ENCODE measurements around the gene NR0B2.
"Not testable (repeated sequence)": the region's sequence is repeated elsewhere in the genome, so short reads cannot be mapped to it uniquely, and the experiment has no call there.

The NR0B2 gene, protein sequence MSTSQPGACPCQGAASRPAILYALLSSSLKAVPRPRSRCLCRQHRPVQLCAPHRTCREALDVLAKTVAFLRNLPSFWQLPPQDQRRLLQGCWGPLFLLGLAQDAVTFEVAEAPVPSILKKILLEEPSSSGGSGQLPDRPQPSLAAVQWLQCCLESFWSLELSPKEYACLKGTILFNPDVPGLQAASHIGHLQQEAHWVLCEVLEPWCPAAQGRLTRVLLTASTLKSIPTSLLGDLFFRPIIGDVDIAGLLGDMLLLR

DNA sequence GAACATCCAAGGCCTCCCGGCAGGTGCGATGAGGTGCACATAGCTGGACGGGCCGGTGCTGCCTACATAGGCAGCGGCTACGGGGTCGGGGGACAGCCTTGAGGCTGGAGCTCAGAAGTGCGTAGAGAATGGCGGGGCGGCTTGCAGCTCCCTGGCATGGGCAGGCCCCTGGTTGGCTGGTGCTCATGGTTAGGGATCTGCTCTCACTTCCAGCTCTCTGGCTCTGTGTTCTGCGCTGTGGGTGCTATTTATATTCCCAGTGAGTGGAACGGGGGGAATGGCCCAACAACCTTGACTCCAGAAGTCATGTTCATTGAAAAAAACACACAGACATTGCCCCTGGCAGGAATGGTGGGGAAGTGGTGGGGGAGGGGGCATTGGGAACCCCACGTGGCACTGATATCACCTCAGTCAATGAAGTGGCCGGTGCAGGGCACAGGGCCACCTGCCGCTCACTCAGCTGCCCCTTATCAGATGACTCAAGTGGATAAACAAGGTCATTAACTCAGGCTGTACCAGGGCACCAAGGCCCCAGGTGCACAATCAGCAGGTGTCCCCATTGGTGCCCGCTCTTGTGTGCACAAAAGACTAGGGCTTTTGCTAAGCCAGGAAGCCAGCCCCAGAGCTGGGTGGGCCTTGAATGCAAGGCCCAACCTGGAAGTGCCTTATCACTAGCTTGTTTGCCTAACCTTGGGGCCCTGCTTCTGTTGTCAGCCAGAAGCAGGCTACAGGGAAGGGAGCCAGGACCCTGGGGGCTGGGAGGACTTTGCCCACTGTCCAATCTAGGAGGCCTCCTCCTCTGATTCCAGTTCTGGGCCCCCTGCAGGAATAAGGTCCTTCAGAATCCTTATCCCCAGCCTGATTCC lies at the start of gene NR0B2:
TSS of gene NR0B2 (minus strand) at position 222 of the 866 bp plus-strand sequence. CDS start at position 187, 35 bp downstream.
- DNase-seq (ENCODE audit: low read depth), result no peak

DNA sequence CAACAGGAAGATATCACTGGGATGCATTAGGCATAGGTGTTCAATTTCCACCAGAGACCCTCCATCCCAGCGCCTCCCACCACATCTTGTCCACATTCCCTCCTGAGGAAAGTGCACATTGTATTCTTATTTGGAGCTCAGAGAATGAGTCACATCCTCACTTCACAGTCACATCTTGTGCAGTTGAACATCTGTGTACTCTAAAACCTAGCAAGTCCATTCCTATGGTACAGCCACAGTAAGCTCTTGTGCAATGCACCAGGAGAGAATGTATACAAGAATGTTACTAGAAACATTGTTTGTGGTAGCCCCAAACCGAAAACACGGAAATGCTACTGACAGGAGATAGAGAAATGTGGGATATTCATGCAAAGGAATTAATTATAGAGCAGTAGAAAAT lies 48.1 kb upstream of the NR0B2 start:
- peak; percentile 88 for DNase-seq (ENCODE audit: low read depth)

DNA sequence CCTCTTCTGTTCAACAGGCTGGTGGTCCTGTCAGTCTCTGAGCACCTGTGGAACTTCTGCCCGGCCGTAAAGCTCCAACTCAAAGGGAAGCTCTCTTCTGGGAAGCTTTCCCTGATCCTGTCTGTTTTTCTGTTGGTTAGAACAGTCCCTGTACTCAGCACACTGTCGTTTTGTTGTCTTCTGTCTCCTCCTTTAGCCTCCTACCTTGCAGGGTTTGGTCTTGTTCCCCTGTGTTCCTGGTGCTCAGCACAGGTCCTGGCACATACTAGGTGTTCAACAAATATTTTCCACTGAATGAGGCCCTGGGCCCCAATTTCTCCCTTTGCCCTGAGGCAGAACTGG lies 46.8 kb upstream of the NR0B2 start:
- DNase-seq (ENCODE audit: low read depth), result no peak

DNA sequence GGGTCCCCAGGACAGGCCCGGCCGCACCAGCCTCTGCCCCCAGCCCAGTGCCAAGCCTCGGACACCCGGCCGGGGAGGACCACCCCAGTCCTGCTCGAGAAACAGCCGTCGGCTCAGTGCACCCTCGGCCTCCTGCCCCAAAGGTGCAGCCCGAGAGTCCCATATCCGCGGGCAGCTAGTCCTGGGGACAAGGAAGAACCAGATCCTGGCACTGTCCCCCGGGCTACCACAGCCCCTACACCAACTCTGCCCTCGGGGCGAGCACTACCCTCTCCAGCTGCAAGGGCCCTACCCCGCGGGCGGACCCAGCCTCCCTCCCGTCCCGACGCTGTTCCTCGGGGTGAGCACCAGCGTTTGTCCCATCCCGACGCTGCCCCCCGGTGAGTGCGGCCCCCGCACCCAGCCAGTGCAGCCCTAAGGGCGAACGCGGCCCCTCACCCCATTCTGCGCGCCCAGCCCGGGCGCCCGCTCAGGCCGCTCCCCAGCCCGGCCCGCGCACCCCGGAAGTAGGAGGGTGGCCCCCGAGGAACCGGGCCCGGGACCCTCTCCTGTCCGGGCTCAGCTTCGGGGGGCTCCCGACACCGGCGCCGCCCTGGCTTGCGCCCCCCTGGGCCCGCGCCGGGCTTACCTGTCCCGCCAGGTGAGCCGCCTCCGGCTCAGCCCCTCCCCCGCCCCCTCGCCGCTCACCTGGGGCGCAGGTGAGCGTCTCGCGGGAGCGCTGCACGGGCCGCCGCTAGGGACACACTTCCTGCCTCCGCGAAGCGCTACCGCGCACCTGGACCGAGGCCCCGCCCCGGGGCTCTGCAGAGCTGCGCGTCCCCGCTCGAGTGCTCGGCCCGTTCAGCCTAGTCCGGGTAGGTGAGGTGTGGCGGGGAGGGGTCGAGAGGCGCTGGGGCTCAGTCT lies 46.2 kb upstream of the NR0B2 start, which contains the start of gene KDF1:
TSS of gene KDF1 (minus strand) at position 747 of the 903 bp plus-strand sequence. CDS start 8,088 bp downstream, outside the sequence.
- no peak for DNase-seq (ENCODE audit: low read depth)

DNA sequence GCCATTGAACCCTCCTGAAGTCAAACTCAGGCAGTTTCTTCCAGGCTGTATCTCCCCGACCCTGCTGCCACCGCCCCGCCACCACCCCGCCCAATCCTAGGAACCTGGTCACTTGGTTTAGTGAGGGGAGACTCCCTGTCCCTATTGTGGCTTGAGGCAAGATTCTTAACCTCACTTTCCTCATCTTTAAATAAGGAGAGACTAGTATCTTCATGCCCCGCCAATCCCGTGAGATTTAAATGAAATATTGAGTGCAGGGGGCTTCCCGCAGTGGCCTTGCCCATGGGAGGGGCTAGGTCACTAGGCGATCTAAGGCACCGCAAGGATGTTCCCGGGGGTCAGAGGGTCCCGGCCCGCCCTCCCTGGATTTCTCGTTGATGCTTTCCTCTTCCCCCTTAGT lies 45.5 kb upstream of the NR0B2 start:
- DNase-seq (ENCODE audit: low read depth), result no peak

DNA sequence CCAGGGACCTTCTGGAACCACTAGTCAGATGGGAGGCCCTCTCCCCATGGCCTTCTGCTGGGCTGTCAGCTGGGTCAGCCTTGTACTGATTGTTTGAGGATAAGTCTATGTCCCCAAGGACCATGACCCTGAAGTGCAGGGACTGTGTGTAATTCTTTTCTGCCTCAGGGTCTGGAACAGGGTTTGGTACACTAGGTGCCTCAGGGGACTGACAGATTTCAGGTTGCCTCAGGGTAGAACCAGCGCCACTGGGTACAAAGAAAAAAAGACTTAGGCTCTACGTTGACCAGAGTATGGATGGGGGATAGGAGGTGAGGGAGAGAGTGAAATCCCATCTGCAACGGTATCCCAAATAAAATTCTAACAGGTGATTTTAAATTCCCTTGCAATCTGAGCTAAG lies 43.5 kb upstream of the NR0B2 start:
- DNase-seq (ENCODE audit: low read depth), result no peak

DNA sequence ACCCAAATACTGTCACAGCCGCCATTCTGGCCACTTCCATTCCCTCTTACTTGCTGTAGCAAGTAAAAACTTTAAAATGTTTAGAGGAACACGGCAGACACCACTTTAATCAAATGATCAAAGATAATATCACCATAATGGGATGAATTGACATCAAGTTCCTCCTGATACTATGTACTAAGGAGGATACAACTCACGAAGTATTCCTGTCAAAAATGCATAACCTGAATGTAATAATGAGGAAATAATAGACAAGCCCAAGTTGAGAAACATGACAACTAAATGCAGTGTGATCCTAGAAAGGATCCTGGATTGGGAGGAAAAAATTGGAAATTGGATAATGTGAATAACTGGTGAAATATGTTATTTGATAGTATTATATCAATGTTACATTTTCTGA lies 42.5 kb upstream of the NR0B2 start:
- DNase-seq (ENCODE audit: low read depth), result no peak

DNA sequence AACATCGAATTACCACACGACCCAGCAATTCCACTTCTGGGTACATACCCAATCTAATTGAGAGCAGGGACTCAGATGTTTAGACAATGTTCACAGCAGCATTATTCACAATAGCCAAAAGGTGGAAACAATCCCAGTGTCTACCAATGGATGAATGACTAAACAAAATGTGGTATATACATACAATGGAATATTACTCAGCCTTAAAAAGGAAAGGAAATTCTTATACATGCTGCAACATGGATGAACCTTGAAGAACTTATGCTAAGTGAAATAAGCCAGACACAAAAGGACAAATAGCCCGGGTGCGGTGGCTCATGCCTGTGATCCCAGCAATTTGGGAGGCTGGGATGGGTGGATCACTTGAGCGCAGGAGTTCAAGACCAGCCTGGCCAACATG lies 39.6 kb upstream of the NR0B2 start:
- no peak for DNase-seq (ENCODE audit: low read depth)

DNA sequence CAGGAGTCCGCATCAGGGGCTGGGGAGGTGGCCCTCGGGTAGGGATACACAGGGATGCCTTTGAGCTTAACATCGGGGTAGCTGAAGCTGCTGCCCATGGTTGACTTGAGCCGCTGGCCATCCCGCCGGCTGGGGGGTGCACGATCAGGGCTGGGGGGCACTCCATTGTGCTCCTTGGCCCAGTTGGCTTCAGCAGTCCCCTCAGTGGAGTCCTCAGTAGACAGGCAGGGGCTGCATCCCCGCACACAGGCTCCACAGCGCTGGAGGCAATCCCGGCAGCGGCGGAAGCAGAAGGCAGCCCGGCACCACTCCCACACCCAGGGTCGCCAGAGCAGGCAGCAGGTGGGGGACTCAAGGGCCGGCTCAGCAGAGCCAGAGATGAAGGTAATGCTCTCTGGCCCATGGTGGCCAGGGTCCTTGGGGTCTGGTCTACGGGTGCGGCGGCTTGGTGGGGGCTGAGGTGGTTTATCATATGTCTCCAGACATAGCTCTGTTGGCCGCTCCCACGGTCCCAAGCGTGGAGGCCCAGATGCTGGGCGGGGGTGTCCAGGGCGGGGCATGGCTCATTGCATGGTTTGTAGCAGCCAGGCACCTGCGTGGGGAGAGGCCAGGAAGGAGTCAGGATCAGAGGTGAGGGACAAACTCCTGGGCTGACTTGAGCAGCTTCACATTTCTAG lies 38.2 kb upstream of the NR0B2 start:
- DNase-seq (ENCODE audit: low read depth), result no peak

DNA sequence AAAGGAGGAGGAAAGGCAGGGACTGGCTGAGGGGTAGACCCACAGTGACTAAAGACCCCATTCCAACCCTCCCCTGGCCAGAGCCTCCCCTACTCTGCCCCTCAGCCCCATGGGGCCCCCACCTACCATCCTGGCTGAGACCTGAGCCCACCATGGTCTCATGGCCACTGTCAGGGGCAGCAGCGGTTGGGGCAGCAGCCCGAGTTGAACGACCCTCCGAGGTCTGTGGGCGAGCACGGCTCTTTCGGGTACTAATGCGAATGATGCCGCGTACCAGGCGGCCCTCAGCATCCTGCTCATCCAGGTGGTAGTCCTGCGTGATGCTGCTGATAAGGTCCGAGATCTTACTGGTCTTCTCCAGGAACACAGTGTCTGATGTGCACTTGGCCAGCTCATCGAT lies 37.4 kb upstream of the NR0B2 start:
- no peak for DNase-seq (ENCODE audit: low read depth)

DNA sequence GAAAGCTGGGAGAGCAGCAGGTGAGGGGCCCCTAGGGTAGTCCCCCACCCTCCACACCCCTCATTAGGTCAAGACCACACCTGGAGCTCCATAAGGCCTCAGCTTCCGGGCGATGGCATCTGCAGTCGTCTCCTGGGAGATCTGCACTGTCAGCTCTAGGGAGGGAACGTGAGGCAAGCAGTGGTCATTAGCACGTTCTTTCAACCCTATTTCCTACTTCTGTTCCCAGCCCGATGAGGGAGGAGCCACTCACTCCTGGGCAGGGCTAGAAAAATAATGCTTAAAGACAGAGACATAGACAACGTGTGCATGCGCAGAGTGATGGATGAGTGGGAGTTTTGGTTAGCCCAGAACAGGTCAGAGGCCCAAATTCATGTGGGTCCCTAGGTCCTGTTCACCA lies 36.8 kb upstream of the NR0B2 start:
- DNase-seq (ENCODE audit: low read depth), result no peak

DNA sequence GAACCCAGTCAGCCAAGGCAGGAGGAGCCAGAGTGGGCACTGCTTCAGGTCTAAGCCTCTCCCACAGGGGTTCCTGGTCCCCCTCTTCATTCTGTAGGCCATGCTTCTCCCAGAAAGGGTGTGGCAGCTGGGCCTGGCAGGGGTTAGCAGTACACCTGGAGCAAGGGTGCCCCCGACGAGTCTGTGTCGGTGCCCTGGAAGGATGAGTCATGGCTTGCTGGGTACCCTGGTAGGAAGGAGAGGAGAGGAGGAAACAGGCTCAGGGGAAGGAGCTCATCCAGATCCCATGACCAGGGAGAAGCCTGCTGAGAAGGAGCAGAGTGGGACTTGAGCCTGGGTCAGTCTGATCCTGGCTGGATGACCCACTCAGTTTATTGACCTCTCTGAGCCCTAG lies 36.1 kb upstream of the NR0B2 start:
- DNase-seq (ENCODE audit: low read depth), result no peak

DNA sequence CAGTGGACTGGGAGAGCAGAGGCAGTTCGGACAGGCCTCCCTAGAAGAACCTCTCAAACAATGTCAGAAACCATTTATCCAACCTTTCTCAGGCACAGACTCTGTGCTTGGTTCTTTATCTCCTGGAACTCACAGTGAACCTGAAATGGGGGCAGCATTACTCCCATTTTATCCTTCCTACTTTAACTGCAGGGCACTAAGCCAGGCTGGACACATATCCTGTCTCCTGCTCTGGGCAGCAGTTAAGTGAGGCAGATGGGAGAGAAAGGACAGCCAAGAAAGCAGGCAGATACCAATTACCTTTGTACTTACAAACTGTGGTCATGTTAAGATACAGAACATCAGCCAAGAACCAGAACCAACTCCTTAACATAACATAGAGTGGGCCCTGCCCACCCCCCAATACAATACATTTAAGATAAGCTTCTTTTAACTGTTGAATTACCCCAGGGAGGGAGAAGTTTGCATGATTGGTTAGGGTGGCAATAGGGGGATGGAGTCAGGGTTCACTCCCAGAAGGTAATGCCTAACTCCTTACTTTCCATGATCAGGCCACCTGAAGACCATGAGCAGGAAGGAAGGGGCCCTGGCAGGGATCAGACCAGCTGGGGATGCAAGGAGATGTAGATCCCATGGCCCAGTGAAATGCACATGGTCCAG lies 35.6 kb upstream of the NR0B2 start:
- no peak for DNase-seq (ENCODE audit: low read depth)

DNA sequence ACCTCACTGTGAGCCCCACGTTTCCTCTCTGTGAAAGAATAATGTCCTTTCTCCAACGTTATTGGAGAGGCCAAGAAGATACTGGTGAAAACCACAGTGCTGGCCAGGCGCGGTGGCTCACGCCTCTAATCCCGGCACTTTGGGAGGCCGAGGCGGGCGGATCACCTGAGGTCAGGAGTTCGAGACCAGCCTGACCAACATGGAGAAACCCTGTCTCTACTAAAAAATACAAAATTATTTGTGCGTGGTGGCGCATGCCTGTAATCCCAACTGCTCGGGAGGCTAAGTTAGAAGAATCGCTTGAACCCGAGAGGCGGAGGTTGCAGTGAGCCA lies 34.9 kb upstream of the NR0B2 start:
- not testable (repeated sequence) for DNase-seq (ENCODE audit: low read depth)

DNA sequence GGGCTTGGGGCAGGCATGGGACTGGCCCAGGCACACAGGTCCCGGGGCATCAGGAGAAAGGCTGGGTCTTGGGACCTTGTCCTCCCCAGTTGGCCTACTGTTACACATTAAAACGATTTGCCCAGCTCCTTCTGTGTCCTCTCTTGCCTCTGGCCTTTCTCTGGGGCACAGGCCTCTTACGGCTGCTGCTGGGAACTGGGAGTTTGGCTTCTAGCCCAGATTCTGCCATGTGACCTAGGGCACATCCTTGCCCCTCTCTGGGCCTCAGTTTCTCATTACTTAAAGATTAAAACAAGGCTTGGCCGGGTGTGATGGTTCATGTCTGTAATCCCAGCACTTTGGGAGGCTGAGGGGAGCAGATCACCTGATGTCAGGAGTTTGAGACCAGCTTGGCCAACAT lies 32.5 kb upstream of the NR0B2 start:
- no peak for DNase-seq (ENCODE audit: low read depth)

DNA sequence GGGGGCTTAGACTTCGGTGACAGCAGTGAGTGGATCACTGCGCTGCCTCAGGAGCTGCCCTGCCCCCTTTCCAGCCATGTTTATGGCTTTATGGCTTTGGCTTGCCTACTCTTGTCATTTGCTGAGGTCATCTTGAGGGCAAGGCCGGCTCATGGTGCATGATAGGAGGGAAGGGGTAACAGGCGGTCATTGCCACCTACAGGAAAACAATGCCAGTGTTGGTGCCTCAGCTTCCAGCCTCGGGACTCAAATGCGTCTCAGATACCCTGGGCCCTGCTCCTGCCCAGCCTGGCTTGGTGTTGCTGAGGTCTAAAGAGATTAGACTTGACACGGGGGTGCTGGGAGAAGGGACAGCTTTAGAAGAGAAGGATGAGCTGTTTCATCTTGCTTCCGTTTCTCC lies 32.0 kb upstream of the NR0B2 start:
- no peak for DNase-seq (ENCODE audit: low read depth)

DNA sequence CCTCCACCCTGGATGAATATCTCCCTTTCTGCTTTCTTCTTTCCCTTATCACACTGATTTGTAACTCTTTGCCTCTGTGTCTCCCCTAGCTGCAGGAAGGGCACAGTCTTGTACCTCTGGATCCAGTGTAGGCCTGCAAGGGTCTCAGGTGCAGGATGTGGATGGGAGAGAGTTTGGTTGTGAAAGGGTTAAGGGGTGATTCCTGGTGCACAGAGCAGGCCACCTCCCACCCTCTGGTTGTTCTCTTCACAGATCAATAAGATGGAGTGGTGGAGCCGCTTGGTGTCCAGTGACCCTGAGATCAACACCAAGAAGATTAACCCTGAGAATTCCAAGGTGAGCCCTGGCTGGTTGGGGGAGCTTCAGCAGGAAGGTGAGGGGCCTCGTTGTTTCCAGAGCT lies 31.4 kb upstream of the NR0B2 start:
- DNase-seq (ENCODE audit: low read depth), result no peak

DNA sequence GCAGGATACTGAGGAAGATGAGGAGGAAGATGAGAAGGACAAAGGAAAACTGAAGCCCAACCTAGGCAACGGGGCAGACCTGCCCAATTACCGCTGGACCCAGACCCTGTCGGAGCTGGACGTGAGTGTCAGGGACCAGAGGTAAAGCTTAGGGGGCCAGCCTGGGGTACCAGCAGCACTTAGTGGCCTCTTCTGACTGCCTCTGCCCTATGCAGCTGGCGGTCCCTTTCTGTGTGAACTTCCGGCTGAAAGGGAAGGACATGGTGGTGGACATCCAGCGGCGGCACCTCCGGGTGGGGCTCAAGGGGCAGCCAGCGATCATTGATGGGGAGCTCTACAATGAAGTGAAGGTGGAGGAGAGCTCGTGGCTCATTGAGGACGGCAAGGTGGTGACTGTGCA lies 28.9 kb upstream of the NR0B2 start:
- DNase-seq (ENCODE audit: low read depth), result no peak

DNA sequence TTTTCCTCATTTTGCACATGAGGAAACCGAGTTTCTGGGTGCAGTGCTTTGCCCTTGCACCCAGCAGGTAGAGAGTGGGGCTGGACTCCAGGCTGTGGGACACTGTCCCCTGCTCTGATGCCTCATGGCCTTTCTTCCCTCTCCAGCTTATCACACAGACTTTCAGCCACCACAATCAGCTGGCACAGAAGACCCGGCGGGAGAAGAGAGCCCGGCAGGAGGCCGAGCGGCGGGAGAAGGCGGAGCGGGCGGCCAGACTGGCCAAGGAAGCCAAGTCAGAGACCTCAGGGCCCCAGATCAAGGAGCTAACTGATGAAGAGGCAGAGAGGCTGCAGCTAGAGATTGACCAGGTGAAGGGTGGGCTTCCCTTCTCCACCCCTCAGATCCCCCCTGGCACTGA lies 27.5 kb upstream of the NR0B2 start:
- no peak for DNase-seq (ENCODE audit: low read depth)

DNA sequence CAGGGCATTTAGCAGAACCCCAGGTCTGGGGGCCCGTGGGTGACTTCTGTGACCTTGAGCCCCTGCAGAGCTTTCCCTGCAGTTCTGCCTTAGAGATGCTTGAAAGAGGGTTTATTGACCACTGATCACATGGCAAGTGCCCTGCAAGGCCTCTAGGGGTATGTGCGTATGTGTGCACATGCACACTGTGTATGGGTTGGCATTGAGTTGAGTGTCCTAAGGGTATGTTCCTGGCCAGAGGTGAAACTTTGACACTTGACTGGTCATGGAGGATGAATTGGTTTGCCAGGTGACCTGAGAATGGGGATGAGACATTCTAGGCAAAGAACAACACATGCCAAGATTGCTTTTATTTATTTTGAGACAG lies 24.9 kb upstream of the NR0B2 start:
- DNase-seq (ENCODE audit: low read depth), result no peak

DNA sequence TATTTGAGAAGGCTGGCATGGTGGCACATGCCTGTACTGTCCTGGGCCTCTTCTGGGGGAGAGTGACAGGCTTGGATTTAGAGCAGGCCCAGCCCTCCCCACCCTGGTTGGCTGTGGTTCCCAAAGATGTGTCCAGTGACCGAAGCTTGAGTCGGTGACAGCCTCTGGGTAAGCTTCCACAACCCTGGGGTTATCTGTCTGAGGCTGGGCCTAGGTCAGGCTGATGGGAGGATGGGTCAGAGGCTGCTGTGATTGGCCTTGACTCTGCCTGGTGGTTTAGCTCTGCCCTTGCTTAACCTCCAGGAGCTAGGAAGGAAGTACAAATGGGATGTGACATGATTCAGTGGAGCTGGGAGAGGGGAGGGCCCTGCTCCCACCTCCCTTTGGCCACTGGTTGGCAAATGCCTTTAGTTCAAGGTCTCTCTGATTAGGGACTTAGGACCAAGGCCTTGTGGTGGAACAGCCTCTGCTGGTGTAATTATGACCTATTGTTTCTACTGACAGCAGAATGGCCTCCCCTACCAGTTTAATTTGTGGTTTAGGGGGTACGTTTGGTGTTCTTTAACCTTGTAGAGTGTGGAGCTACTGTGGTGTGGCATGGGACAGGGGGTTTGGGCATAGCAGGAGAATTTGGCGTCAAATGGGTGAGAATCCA lies 24.4 kb upstream of the NR0B2 start:
- DNase-seq (ENCODE audit: low read depth), result no peak

Data from fibroblast of the conjunctiva (primary cell).